GM12873 (cell line): ENCODE results near the gene NKPD1.

Experiments
- CTCF ChIP-seq: IDR thresholded peaks from 2 replicates; pipeline ENCODE4 v1.5.1; 2012; ENCODE audit warnings: low read depth, mild to moderate bottlenecking, moderate library complexity, low read length, control low read depth; ENCODE audit not compliant: insufficient read depth; ENCODE audit errors: missing control alignments

Gene NKPD1

DNA sequence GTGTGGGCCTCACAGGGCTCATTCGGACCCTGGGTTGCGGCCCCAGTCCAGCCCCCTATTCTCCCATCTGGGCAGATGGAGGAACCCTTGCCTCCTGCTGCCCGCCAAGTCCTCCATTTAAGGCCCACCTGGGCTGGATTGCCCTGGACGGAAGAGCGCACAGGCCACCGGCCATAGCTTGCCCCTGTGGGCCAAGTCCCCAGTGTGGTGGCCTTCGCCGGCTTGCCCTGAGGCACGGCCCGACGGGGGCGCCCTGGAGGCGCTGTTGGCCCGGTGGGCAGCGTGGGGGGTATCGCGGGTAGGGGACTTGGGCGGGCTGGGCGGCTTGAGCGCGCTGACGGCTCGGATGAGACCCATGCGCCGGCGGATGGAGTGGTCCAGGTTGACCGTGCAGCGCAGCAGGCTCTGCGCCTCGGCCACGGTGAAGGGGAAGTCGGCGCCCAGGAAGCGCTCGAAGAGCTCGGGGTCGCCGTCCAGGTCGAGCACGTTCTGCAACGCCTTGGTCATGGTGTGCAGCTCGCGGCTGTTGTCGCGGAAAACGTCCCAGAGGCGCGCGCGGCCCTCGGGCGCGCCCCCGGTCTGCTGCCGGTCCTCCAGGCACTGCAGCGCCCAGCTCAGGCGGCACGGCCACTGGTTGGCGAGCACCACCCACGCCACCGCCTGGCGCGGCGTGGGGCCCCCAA, 8.8 kb downstream of the NKPD1 start:
- no peak for TF ChIP-seq CTCF

- no peak for TF ChIP-seq CTCF
These were observed 9.5 kb downstream of the NKPD1 start for GRCh38 chr19:45151320-45151719.

DNA sequence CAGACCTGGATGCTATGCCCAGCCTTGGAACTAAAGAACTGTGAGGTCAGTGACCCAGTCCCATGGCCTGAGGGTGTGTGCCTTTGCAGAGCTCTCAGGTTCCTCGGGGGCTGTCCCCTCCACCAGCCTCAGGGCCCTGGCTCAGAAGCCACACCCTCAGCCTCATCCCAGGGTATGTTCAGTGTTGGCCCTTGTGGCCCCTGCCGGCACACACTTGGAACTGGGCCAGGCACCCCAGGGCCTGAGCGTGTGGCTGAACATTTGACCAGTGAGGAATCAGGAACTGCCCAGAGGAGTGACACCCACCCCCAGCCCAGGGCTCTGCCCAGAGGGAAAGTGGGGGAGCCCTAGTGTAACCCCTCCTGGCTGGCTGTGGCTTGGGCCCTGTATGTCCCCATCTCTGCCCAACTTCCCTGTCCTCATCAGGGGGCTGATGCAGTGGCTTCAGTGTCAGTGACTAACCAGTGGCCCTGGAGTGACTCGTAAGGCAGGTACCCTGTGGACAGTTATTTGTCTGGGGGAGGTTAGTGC, 10.0 kb downstream of the NKPD1 start:
- TF ChIP-seq CTCF, result no peak

- no peak for TF ChIP-seq CTCF
These were observed 10.6 kb downstream of the NKPD1 start for GRCh38 chr19:45150180-45150579.

- no peak for TF ChIP-seq CTCF
These were observed 11.7 kb downstream of the NKPD1 start for GRCh38 chr19:45149129-45149528.

- TF ChIP-seq CTCF, result no peak
These were observed 12.7 kb downstream of the NKPD1 start for GRCh38 chr19:45147835-45148676.

DNA sequence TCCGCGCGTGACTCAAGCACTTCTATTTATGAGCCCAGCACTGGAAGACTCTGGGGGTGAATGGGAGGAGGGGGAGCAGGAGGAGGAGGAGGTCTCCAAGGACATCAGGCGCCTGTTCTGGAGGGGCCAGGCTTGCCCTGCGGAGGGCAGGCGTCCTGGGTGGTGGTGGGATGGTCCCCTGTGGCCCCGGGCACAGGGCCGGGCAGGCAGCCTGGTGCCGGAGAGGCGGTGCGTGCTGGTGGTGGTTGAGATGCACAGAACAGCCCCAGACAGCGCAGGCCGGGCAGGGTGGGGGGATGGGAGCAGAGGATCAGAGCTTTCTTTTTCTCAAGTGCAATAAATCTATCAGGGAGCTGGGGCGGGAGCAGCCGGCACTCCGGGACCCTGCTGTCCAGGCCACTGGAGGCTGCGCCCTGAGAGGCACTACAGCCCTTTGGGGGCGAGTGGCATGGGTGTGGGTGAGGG, 14.0 kb downstream of the NKPD1 start:
- no peak for TF ChIP-seq CTCF
